Esophagus muscularis mucosa (tissue), 4 donors: ENCODE data around the gene GDF7. TPM values are rescaled to one million over a fixed set of nuclear protein-coding genes. Genes with fewer than 3 reads are reported as not detected.
"Not testable (repeated sequence)": the region's sequence is repeated elsewhere in the genome, so short reads cannot be mapped to it uniquely, and the experiment has no call there.

Source experiments
- DNase-seq: peaks from one replicate; pipeline ENCODE4 v3.0.0-alpha.2; 2017; ENCODE audit errors: extremely low spot score
- H3K27ac ChIP-seq, 4 donors: fragments of 200-600 bp; sonication (generic); replicated peaks in 1 of 4; 1 replicate in 3 of 4; 2 replicates in 1 of 4; pipeline ENCODE4 v1.5.1; 2016 to 2019; ENCODE audit warnings: mild to moderate bottlenecking in 1 of 4
- H3K27me3 ChIP-seq, 4 donors: fragments of 200-600 bp; sonication (generic); one replicate each; pipeline versions ENCODE4 v1.5.1 to v1.6.0; 2016 to 2019
- H3K36me3 ChIP-seq, 4 donors: fragments of 200-600 bp; sonication (generic); one replicate each; pipeline ENCODE4 v1.5.1; 2016 to 2019
- H3K4me1 ChIP-seq, 4 donors: fragments of 200-600 bp; sonication (generic); one replicate each; pipeline ENCODE4 v1.5.1; 2016 to 2019
- H3K4me3 ChIP-seq, 4 donors: fragments of 200-600 bp; sonication (generic); 1 replicate in 2 of 4; 2 replicates in 2 of 4; pipeline ENCODE4 v1.5.1; 2016 to 2019; ENCODE audit warnings: mild to moderate bottlenecking in 4 of 4, moderate library complexity in 1 of 4
- H3K9me3 ChIP-seq, 4 donors: fragments of 200-600 bp; sonication (generic); 1 replicate in 3 of 4; 2 replicates in 1 of 4; pipeline ENCODE4 v1.5.1; 2016 to 2019
- CTCF ChIP-seq, 3 experiments: fragments of 200-600 bp in 2 of 3; fragments of 450-650 bp in 1 of 3; sonication (generic) in 2 of 3; IDR thresholded peaks; one replicate each; pipeline ENCODE4 v1.5.1; 2017 to 2019; ENCODE audit warnings: antibody characterized with exemption in 3 of 3, mild to moderate bottlenecking in 2 of 3, moderate library complexity in 1 of 3
- EP300 ChIP-seq: sonication (generic); formaldehyde crosslinking; IDR thresholded peaks from one replicate; pipeline ENCODE4 v1.6.1; 2017; ENCODE audit warnings: antibody characterized with exemption
- POLR2A ChIP-seq: fragments of 450-650 bp; IDR thresholded peaks from one replicate; pipeline ENCODE4 v1.6.1; 2017; ENCODE audit warnings: antibody characterized with exemption, moderate library complexity, mild to moderate bottlenecking, low read depth
- POLR2AphosphoS5 ChIP-seq, 2 donors: sonication (generic); formaldehyde crosslinking; IDR thresholded peaks; one replicate each; pipeline ENCODE4 v1.6.1; 2017; ENCODE audit warnings: antibody characterized with exemption in 2 of 2
- WGBS: methylation state at CpG from one replicate; pipeline ENCODE4 v1.1.5; 2018; 5-methylcytosine and 5-hydroxymethylcytosine counted together
- intact Hi-C: fragments of 100-400 bp; cut with DNase I; formaldehyde crosslinking; loops from one replicate; pipeline ENCODE4 v1.15.1; 2023
- total RNA-seq, 4 donors: library from RNA; depleted of rRNA; stranded (reverse); fragments of >200 nt; gene quantifications; one replicate each; pipeline versions ENCODE4 v1.1.0 to v1.2.1, GENCODE V29; 2016

GDF7 gene
- total RNA-seq, 4 donors from 2014 or later = 2.7 to 10.4 (median 7.4) TPM

GRCh38 chr2:20706217-20706616 lies 39.3 kb downstream of the GDF7 start:
- no peak for TF ChIP-seq POLR2AphosphoS5 (IDR thresholded peaks at IDR 0.05)
- TF ChIP-seq CTCF (IDR thresholded peaks at IDR 0.05) = no peak
- TF ChIP-seq POLR2A = no peak
- TF ChIP-seq EP300 = no peak
- no peaks in the 10 kb centered on the region for H3K9me3 ChIP-seq
- WGBS = 98% methylated on average over 2 of the region's 2 CpGs

GRCh38 chr2:20706786-20707185 lies 39.8 kb downstream of the GDF7 start:
- H3K27me3 ChIP-seq = no peaks in the 10 kb centered on the region
- no peak overlapping the region for H3K27ac ChIP-seq
- TF ChIP-seq EP300 = no peak
- no peak for TF ChIP-seq POLR2A
- TF ChIP-seq CTCF (IDR thresholded peaks at IDR 0.05) = no peak
- no peak for TF ChIP-seq POLR2AphosphoS5 (IDR thresholded peaks at IDR 0.05)
- DNase-seq = no peak
- no peaks in the 10 kb centered on the region for H3K9me3 ChIP-seq
- intact Hi-C loops = no loop called here
- H3K4me1 ChIP-seq = no peaks in the 10 kb centered on the region
- H3K4me3 ChIP-seq = no peak overlapping the region
- 93% methylated on average over 3 of the region's 3 CpGs for WGBS
- H3K36me3 ChIP-seq = peaks cover 0 to 3% (median 0%) of the 10 kb centered on the region in 4 donors

More at GRCh38 chr2:20706217-20706616, 39.3 kb downstream of the GDF7 start:
- no peak for DNase-seq
- no peaks in the 10 kb centered on the region for H3K4me1 ChIP-seq
- no peaks in the 10 kb centered on the region for H3K36me3 ChIP-seq
- intact Hi-C loops = no loop called here
- H3K4me3 ChIP-seq = no peak overlapping the region
- no peaks in the 10 kb centered on the region for H3K27me3 ChIP-seq
- H3K27ac ChIP-seq = no peak overlapping the region

GRCh38 chr2:20707601-20708000 lies 40.7 kb downstream of the GDF7 start:
- Histone ChIP-seq H3K27me3 (no peaks in the 10 kb centered on the region), H3K4me1 (no peaks in the 10 kb centered on the region), H3K36me3 (peaks cover 0 to 4% (median 0%) of the 10 kb centered on the region in 4 donors), H3K9me3 (no peaks in the 10 kb centered on the region), H3K4me3 (no peak overlapping the region), H3K27ac (no peak overlapping the region)
- TF ChIP-seq EP300 (no peak), CTCF (IDR thresholded peaks at IDR 0.05) (no peak), POLR2A (no peak), POLR2AphosphoS5 (IDR thresholded peaks at IDR 0.05) (no peak)
- intact Hi-C loops = no loop called here
- WGBS = 78% methylated on average over 4 of the region's 4 CpGs
- DNase-seq = no peak

- H3K9me3 ChIP-seq, H3K27me3 ChIP-seq, DNase-seq, H3K4me1 ChIP-seq, H3K4me3 ChIP-seq, intact Hi-C loops, H3K27ac ChIP-seq, H3K36me3 ChIP-seq: not testable (repeated sequence)
- 92% methylated on average over 7 of the region's 7 CpGs for WGBS
These were observed 44.7 kb downstream of the GDF7 start for GRCh38 chr2:20711641-20712040.

GRCh38 chr2:20713585-20713984 lies 46.6 kb downstream of the GDF7 start:
- 97% methylated on average over 3 of the region's 3 CpGs for WGBS
- intact Hi-C loops, H3K9me3 ChIP-seq, H3K4me3 ChIP-seq, H3K27ac ChIP-seq, H3K27me3 ChIP-seq, H3K36me3 ChIP-seq, H3K4me1 ChIP-seq, DNase-seq: not testable (repeated sequence)

- H3K27me3 ChIP-seq, H3K4me1 ChIP-seq, H3K27ac ChIP-seq, H3K9me3 ChIP-seq, H3K36me3 ChIP-seq, H3K4me3 ChIP-seq, DNase-seq, intact Hi-C loops: not testable (repeated sequence)
- 94% methylated on average over 2 of the region's 2 CpGs for WGBS
These were observed 47.5 kb downstream of the GDF7 start for GRCh38 chr2:20714412-20714811.

- intact Hi-C loops, H3K4me1 ChIP-seq, DNase-seq, H3K4me3 ChIP-seq, H3K9me3 ChIP-seq, H3K27me3 ChIP-seq, H3K27ac ChIP-seq, H3K36me3 ChIP-seq: not testable (repeated sequence)
- WGBS = 94% methylated on average over 3 of the region's 3 CpGs
These were observed 49.2 kb downstream of the GDF7 start for GRCh38 chr2:20716164-20716563.
